GM23248 (cell line): ENCODE results near the gene PNPLA7. TPM values are rescaled to one million over a fixed set of nuclear protein-coding genes. Genes with fewer than 3 reads are reported as not detected.

Experiments
- DNase-seq: peaks from one replicate; pipeline ENCODE4 v3.0.0-alpha.2; 2015
- H2AFZ ChIP-seq: fragments of 200-600 bp; sonication (generic); 2 replicates; pipeline ENCODE4 v1.6.1; 2016; ENCODE audit warnings: antibody characterized with exemption
- H3F3A ChIP-seq: fragments of 200-600 bp; sonication (generic); 2 replicates; pipeline ENCODE4 v1.6.1; 2016; ENCODE audit warnings: mild to moderate bottlenecking, antibody characterized with exemption, mixed run types; ENCODE audit not compliant: insufficient read depth
- H3K27ac ChIP-seq: fragments of 200-600 bp; sonication (generic); 2 replicates; pipeline ENCODE4 v1.5.1; 2016; ENCODE audit warnings: mild to moderate bottlenecking
- H3K27me3 ChIP-seq: fragments of 200-600 bp; sonication (generic); replicated peaks from 2 replicates; pipeline ENCODE4 v1.6.1; 2016; ENCODE audit warnings: mild to moderate bottlenecking; ENCODE audit not compliant: insufficient read depth
- H3K36me3 ChIP-seq: fragments of 200-600 bp; sonication (generic); 2 replicates; pipeline ENCODE4 v1.6.1; 2016; ENCODE audit warnings: low read depth, mild to moderate bottlenecking
- H3K4me1 ChIP-seq: fragments of 200-600 bp; sonication (generic); 2 replicates; pipeline ENCODE4 v1.6.1; 2016; ENCODE audit warnings: mild to moderate bottlenecking; ENCODE audit not compliant: insufficient read depth
- H3K4me2 ChIP-seq: fragments of 200-600 bp; sonication (generic); one replicate; pipeline ENCODE4 v1.6.1; 2016; ENCODE audit warnings: mild to moderate bottlenecking; ENCODE audit not compliant: unreplicated experiment
- H3K4me3 ChIP-seq: fragments of 200-600 bp; sonication (generic); 2 replicates; pipeline ENCODE4 v1.5.1; 2016; ENCODE audit warnings: mild to moderate bottlenecking
- H3K79me2 ChIP-seq: fragments of 200-600 bp; sonication (generic); 2 replicates; pipeline ENCODE4 v1.6.1; 2016; ENCODE audit warnings: mild to moderate bottlenecking; ENCODE audit not compliant: insufficient read depth
- H3K9ac ChIP-seq: fragments of 200-600 bp; sonication (generic); 2 replicates; pipeline ENCODE4 v1.6.1; 2016; ENCODE audit warnings: mild to moderate bottlenecking
- H3K9me2 ChIP-seq: fragments of 200-600 bp; sonication (generic); 2 replicates; pipeline ENCODE4 v1.6.1; 2016; ENCODE audit warnings: mixed run types, mild to moderate bottlenecking, moderate library complexity; ENCODE audit not compliant: insufficient read depth
- H3K9me3 ChIP-seq: fragments of 200-600 bp; sonication (generic); one replicate; pipeline ENCODE4 v1.6.1; 2017; ENCODE audit warnings: low read depth
- H4K20me1 ChIP-seq: fragments of 200-600 bp; sonication (generic); 2 replicates; pipeline ENCODE4 v1.6.0; 2016; ENCODE audit not compliant: insufficient read depth
- EZH2 ChIP-seq: fragments of 200-600 bp; sonication (generic); IDR thresholded peaks from 2 replicates; pipeline ENCODE4 v1.6.1; 2018; ENCODE audit warnings: antibody characterized with exemption, mild to moderate bottlenecking; ENCODE audit not compliant: insufficient read depth, poor library complexity, severe bottlenecking
- EZH2phosphoT487 ChIP-seq: fragments of 200-600 bp; sonication (generic); IDR thresholded peaks from 2 replicates; pipeline ENCODE4 v1.6.1; 2018; ENCODE audit warnings: antibody characterized with exemption, moderate library complexity, mild to moderate bottlenecking, low read depth; ENCODE audit not compliant: insufficient read depth
- WGBS, 2 experiments: methylation state at CpG; one replicate each; pipeline ENCODE4 v1.1.6; 2015 to 2017; ENCODE audit warnings: low lambda C conversion rate in 2 of 2, low coverage in 1 of 2; ENCODE audit errors: missing lambda C conversion rate in 2 of 2; 5-methylcytosine and 5-hydroxymethylcytosine counted together
- in situ Hi-C: fragments of 300-500 bp; cut with MboI; formaldehyde crosslinking; loops from 2 replicates; pipeline ENCODE4 v1.15.0; 2020
- polyA plus RNA-seq: library from polyadenylated mRNA; unstranded; fragments of >200 nt; fragmentation: Nextera tagmentation; extraction: Ambion mirVana; gene quantifications from 2 replicates; pipeline ENCODE4 v1.2.1, GENCODE V29; 2016
- total RNA-seq: library from RNA; depleted of rRNA; stranded (reverse); fragments of >200 nt; shearing (Covaris generic); gene quantifications from 2 replicates; pipeline ENCODE4 v1.2.3, GENCODE V29; 2014

Gene PNPLA7
- total and polyA plus RNA-seq, 2 experiments from 2014 or later = 0.54 to 0.59 TPM

DNA sequence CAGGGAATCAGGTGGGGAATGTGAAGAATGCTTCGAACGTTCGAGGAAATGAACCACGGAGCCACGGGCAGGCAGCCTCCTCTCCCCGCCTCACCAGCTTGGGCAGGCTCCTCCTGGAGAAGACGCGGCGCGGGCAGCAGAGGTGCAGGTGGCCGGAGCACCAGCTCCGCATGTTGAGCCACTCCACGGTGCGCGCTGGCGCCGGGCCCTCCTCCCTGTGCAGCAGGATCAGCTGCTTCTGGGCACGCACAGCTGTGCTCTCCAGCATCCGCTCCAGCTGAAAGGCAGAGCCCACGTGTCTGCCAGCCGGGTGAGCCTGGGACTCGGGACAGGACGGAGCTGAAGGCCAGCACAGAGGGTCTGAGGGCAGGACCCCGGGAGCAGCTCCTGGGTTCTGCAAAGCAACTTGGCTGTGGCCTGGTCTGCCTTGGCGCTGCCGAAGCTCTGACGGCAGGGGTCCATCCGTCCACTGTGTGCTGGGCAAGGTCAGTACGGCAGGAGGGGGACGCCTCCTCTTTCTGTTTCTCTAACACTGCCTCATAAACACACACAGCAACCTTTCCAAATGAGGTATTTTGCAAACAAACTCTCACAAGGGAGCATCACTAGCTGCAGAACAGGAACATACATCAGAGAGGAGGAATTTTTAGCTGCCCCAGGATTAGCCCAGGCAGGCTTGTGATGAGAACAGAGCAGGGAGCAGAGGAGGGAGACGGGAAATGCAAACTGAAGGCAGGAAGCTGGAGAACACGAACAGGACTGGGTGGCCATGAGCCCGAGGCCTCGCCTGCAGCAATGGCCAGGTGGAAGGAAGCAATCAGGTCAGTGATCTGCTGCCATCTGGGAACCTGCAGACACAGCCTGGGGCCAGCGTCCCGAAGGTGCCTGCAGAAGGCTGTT lies 71.0 kb downstream of the PNPLA7 start:
- no peak for DNase-seq
- WGBS, 2 experiments = 79 to 80% methylated on average over 35 to 36 of the region's 36 CpGs
- H3K36me3 ChIP-seq = no peaks in the 10 kb centered on the region
- H3K4me2 ChIP-seq = no peak overlapping the region
- H3K4me1 ChIP-seq = no peaks in the 10 kb centered on the region
- no peaks in the 10 kb centered on the region for H3K9me3 ChIP-seq
- H3F3A ChIP-seq = no peaks in the 10 kb centered on the region
- H4K20me1 ChIP-seq = no peaks in the 10 kb centered on the region
- no peak overlapping the region for H3K9ac ChIP-seq
- H3K9me2 ChIP-seq = no peaks in the 10 kb centered on the region
- in situ Hi-C loops = no loop called here
- H3K27ac ChIP-seq = no peak overlapping the region
- TF ChIP-seq EZH2 = no peak
- TF ChIP-seq EZH2phosphoT487 = no peak
- H3K27me3 ChIP-seq = no peaks in the 10 kb centered on the region
- H3K4me3 ChIP-seq = no peak overlapping the region
- H3K79me2 ChIP-seq = no peaks in the 10 kb centered on the region
- no peak overlapping the region for H2AFZ ChIP-seq

DNA sequence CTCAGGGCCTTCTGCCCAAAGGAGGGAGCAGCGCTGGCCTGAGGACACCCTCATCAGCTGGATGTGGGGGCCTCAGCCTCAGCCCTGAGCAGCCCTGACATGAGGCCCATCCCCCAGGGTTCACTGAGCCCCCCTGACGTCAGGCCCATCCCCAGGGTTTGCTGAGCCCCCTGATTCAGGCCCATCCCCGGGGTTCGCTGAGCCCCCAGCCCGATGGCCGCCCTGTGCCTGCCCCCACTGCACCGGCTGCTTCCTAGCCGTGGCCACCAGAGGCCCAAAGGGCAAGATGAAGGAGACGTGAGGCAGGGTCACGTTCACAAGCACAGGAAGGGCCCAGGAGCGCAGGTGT lies 71.6 kb downstream of the PNPLA7 start:
- WGBS, 2 experiments = 79 to 88% methylated on average over 10 to 11 of the region's 11 CpGs
- TF ChIP-seq EZH2 (no peak), EZH2phosphoT487 (no peak)
- in situ Hi-C loops = no loop called here

DNA sequence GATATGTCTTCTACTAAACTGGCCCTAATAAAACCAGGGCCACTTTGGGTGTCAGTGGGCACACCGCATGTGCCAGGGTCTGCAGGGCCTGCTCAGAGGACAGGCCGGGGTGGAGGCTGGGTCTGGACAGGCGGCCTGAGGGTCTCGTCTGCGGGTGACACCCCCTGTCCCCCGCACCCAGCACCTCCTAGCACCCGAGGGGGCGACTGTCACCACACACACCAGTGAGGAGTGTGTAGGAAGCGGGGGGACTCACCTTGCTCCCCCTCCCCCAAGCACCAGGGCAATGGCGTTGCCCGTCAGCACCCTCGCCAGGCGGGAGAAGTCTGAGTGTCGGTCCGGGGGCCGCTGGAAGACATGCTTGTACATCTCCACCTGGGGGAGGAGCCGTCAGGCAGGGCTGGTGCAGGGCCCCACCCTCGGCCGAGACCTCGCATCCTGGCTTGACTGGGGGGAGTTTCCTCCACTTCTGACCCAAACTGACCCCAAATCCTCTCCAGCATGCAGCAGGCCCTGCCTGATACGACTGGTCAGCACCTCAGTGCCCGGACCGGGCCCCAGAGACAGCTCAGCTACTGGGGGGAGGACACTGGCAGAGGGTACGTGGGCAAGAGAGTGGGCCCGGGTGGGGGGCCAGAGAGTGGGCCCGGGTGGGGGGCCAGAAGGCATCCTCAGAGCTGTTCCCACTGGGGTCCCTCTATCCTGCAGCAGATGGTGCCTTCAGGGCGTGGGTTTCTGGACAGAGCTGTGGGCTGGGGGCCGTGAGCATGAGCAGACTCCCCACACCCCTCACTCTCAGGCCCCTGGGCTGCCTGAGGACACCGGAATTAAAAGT lies 72.2 kb downstream of the PNPLA7 start:
- no peaks in the 10 kb centered on the region for H3K4me1 ChIP-seq
- no peaks in the 10 kb centered on the region for H4K20me1 ChIP-seq
- WGBS, 2 experiments = 77 to 80% methylated on average over 27 to 28 of the region's 29 CpGs
- no peak overlapping the region for H3K4me3 ChIP-seq
- in situ Hi-C loops = no loop called here
- TF ChIP-seq EZH2phosphoT487 (no peak), EZH2 (no peak)
- no peaks in the 10 kb centered on the region for H3K9me3 ChIP-seq
- no peak for DNase-seq
- no peak overlapping the region for H3K4me2 ChIP-seq
- no peaks in the 10 kb centered on the region for H3K79me2 ChIP-seq
- H3K9ac ChIP-seq = no peak overlapping the region
- no peak overlapping the region for H3K27ac ChIP-seq
- no peaks in the 10 kb centered on the region for H3K9me2 ChIP-seq
- H2AFZ ChIP-seq = no peak overlapping the region
- H3F3A ChIP-seq = no peaks in the 10 kb centered on the region
- H3K27me3 ChIP-seq = no peaks in the 10 kb centered on the region
- H3K36me3 ChIP-seq = no peaks in the 10 kb centered on the region

More for the DNA sequence above, 71.6 kb downstream of the PNPLA7 start:
- no peak overlapping the region for H3K4me2 ChIP-seq
- no peaks in the 10 kb centered on the region for H3K79me2 ChIP-seq
- no peaks in the 10 kb centered on the region for H3K9me2 ChIP-seq
- H3K36me3 ChIP-seq = no peaks in the 10 kb centered on the region
- H3K27me3 ChIP-seq = no peaks in the 10 kb centered on the region
- no peaks in the 10 kb centered on the region for H3F3A ChIP-seq
- no peak overlapping the region for H3K9ac ChIP-seq
- DNase-seq = no peak
- H4K20me1 ChIP-seq = no peaks in the 10 kb centered on the region
- no peak overlapping the region for H3K27ac ChIP-seq
- H3K4me3 ChIP-seq = no peak overlapping the region
- no peaks in the 10 kb centered on the region for H3K4me1 ChIP-seq
- H3K9me3 ChIP-seq = no peaks in the 10 kb centered on the region
- H2AFZ ChIP-seq = no peak overlapping the region

DNA sequence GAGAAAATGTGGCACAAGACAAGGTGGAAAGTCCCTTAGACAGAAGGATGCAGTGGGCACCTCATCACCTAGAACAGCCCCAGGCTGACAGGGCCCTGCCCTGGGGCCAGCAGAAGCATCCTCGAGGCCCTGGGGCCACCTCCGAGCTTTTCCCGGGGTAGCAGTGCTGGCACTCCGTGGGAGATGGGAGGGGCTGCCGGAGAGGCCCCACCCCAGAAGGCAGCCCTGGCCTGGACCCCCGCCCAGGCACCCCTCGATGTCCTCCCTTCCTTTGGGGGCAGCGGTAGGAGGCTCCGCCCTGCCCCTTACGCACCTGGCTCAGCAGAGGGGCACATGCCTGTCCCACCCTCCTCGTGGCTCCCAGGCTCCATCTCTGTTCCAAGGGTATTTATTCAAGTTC lies 73.3 kb downstream of the PNPLA7 start:
- Histone ChIP-seq H3K4me1 (no peaks in the 10 kb centered on the region), H3K4me2 (no peak overlapping the region), H3K4me3 (no peak overlapping the region), H3K79me2 (no peaks in the 10 kb centered on the region), H4K20me1 (no peaks in the 10 kb centered on the region), H3K27ac (no peak overlapping the region), H3K27me3 (no peaks in the 10 kb centered on the region), H3K9me2 (no peaks in the 10 kb centered on the region), H3K36me3 (no peaks in the 10 kb centered on the region), H2AFZ (no peak overlapping the region), H3K9ac (no peak overlapping the region), H3K9me3 (no peaks in the 10 kb centered on the region), H3F3A (no peaks in the 10 kb centered on the region)
- 67 to 77% methylated on average over 10 to 11 of the region's 11 CpGs for WGBS, 2 experiments
- no peak for DNase-seq
- no peak for TF ChIP-seq EZH2phosphoT487
- no peak for TF ChIP-seq EZH2
- in situ Hi-C loops = no loop called here
